GM12801 (cell line): ENCODE results near the gene PRR15.

Experiments used
- CTCF ChIP-seq: IDR thresholded peaks from one replicate; pipeline ENCODE4 v1.5.1; 2011; ENCODE audit warnings: control low read depth; ENCODE audit not compliant: insufficient read length; ENCODE audit errors: extremely low read depth

Gene PRR15, protein sequence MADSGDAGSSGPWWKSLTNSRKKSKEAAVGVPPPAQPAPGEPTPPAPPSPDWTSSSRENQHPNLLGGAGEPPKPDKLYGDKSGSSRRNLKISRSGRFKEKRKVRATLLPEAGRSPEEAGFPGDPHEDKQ

DNA sequence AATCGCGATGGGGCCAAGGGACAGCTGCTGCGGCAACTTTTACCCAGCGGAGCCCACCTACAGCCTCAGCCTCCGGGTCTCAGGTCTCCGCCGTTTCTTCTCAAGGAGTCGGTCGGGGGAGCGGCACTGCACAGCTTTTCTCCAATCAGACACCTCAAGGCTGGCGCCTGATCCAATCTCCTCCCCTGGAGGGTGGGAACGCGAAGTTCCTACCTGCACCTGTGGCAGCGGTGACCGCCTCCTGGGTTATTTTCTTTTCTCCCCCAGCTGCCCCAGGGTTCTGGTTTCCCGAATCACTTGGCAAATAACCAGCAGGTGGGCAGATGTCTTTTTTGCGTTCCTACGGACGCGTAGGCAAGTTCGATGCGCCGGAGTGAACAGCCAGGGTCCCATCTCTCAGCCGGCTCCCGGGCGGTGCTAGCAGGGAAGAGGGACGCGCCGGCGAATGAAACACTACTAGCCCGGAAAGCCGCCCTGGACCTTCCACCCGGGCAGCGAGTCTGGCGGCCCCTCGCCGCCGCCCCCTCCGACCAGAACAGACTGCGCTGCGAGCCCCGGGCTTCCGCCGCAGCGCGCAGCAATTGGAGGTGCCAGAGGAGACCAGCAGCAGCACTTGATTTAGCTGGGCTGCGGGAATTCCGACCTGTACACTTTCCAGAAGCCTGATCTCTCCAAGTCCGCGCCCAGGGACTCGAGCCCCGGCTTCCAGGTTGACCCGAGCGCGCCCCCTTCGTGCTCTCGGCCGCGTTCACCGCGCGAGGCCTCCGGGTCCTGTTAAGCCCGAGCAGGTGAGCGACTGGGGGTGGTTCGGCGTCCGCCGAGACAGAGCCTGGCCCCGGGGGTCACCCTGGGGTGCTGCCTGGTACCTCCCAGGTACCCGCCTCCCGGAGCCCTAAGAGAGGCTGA, at the start of gene PRR15:
PRR15 (plus strand) TSS at position 246 of the 906 bp plus-strand sequence. CDS start 2,495 bp downstream, outside the sequence.
- TF ChIP-seq CTCF, result no peak

GRCh38 chr7:29516491-29516890, 47.1 kb upstream of the PRR15 start:
- TF ChIP-seq CTCF, result no peak

- TF ChIP-seq CTCF, result no peak
Observed at GRCh38 chr7:29518616-29519015, 45.0 kb upstream of the PRR15 start.

GRCh38 chr7:29523728-29524127, 39.9 kb upstream of the PRR15 start:
- no peak for TF ChIP-seq CTCF

GRCh38 chr7:29527505-29528108, 36.0 kb upstream of the PRR15 start:
- TF ChIP-seq CTCF, result no peak

GRCh38 chr7:29538389-29538788, 25.2 kb upstream of the PRR15 start:
- TF ChIP-seq CTCF, result no peak

DNA sequence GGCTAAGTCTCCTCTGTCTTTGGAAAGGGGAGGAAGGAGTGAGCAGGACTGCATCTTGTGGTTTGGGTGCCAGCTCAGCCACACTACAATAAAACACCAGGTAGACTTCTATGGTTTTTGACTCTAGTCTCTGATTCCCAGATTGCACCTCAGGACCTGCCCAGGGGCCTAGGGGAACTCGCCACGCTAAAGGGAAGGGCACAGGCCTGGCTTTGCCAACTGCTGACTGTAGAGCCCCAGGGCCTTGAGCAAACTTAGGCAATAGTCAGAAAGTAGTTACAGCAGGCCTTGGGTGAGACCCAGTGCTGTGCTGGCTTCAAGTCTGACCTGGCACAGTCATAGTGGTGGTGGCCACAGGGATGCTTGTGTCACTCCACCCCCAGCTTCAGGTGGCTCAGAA, 24.2 kb upstream of the PRR15 start:
- no peak for TF ChIP-seq CTCF
